GM19468 (cell line): Measurements from ENCODE around the gene SLC35A3.
"Not testable (repeated sequence)": the region's sequence is repeated elsewhere in the genome, so short reads cannot be mapped to it uniquely, and the experiment has no call there.

Source experiments
- ATAC-seq: cut with Tn5 transposase; IDR thresholded peaks from one replicate; pipeline ENCODE4 v1.9.1; 2021; ENCODE audit warnings: mild to moderate bottlenecking, moderate library complexity, moderate number of reproducible peaks; ENCODE audit not compliant: unreplicated experiment; ENCODE audit errors: extremely low read depth

The SLC35A3 gene

GRCh38 chr1:99970713-99971255 lies 988 bp downstream of the SLC35A3 start:
- no peak for ATAC-seq

- ATAC-seq, result not testable (repeated sequence)
Measured at GRCh38 chr1:99972066-99972465, 2.3 kb downstream of the SLC35A3 start.

- ATAC-seq, result no peak
Measured at GRCh38 chr1:99975529-99975928, 5.7 kb downstream of the SLC35A3 start.

GRCh38 chr1:99977326-99977725 lies 7.5 kb downstream of the SLC35A3 start:
- ATAC-seq, result not testable (repeated sequence)

- ATAC-seq, result no peak
Measured at GRCh38 chr1:99978218-99978617, 8.4 kb downstream of the SLC35A3 start.

- ATAC-seq, result no peak
Measured at GRCh38 chr1:99979091-99979490, 9.3 kb downstream of the SLC35A3 start.

GRCh38 chr1:99980928-99981327 lies 11.1 kb downstream of the SLC35A3 start:
- no peak for ATAC-seq

GRCh38 chr1:99986656-99987225 lies 16.9 kb downstream of the SLC35A3 start:
- no peak for ATAC-seq

- ATAC-seq, result no peak
Measured at GRCh38 chr1:99988210-99988765, 18.5 kb downstream of the SLC35A3 start.

- ATAC-seq, result no peak
Measured at GRCh38 chr1:99992044-99992722, 22.4 kb downstream of the SLC35A3 start.

- ATAC-seq, result no peak
Measured at GRCh38 chr1:99992760-99993467, 23.1 kb downstream of the SLC35A3 start.

- ATAC-seq, result no peak
Measured at GRCh38 chr1:99993468-99993845, 23.7 kb downstream of the SLC35A3 start.

GRCh38 chr1:99994496-99994895 lies 24.7 kb downstream of the SLC35A3 start:
- no peak for ATAC-seq

- ATAC-seq, result no peak
Measured at GRCh38 chr1:99996951-99997350, 27.2 kb downstream of the SLC35A3 start.

GRCh38 chr1:100001462-100001861 lies 31.7 kb downstream of the SLC35A3 start:
- no peak for ATAC-seq

- no peak for ATAC-seq
Measured at GRCh38 chr1:100005424-100005823, 35.6 kb downstream of the SLC35A3 start.

- ATAC-seq, result no peak
Measured at GRCh38 chr1:100006688-100007087, 36.9 kb downstream of the SLC35A3 start.

GRCh38 chr1:100009458-100009857 lies 39.7 kb downstream of the SLC35A3 start:
- no peak for ATAC-seq

GRCh38 chr1:100010804-100011203 lies 41.0 kb downstream of the SLC35A3 start:
- no peak for ATAC-seq

- ATAC-seq, result no peak
Measured at GRCh38 chr1:100019220-100019619, 49.4 kb downstream of the SLC35A3 start.

- no peak for ATAC-seq
Measured at GRCh38 chr1:100023482-100023881, 53.7 kb downstream of the SLC35A3 start.
